HG03280 (cell line): ENCODE measurements around the gene DDX3X.
A peak's percentile ranks its signal among the peaks of the same experiment; 100 is the strongest.

ENCODE experiments used
- ATAC-seq: cut with Tn5 transposase; IDR thresholded peaks from one replicate; pipeline ENCODE4 v1.9.1; 2021; ENCODE audit warnings: mild to moderate bottlenecking, moderate library complexity; ENCODE audit not compliant: unreplicated experiment

DDX3X gene

DNA sequence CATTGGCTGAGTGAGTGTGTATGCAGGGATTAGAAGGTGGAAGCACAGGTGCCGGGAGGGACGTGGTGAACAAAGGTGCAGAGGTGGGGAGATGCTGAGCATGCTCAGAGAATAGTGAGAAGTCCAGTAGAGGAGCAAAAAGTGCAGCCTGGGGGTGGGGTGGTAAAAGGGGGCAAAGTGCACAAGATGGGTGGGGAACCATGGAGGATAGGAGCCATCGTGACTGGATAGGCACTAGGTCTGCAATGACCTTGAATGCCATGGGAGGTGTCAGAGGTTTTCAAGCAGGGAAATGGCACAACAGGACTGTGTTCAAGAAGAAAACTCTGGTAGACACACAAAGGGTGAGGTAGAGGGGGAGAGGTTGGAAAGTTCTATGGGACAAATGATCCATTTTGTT is 6.6 kb upstream of the DDX3X start:
- no peak for ATAC-seq

GRCh38 chrX:41329101-41329500 is 4.9 kb upstream of the DDX3X start:
- no peak for ATAC-seq

DNA sequence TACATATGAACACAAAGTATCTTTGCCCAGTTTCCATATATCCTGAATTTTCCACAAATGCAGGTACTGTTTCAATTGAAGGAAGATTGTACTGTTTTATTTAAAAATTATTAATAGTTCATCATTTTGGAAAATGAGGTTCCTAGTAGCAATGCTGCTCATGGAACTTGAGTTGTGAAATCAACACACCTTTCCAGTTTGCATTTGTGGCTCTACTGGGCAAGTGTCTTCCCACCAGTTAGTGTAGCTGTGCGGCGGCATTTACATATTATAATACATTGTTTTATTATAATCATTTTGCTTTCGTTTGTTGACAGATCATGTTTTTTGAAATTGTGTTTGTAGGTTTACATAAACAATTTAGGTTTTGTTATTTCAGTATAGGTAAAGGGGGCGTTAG is 2.0 kb upstream of the DDX3X start:
- no peak for ATAC-seq

GRCh38 chrX:41332408-41333002 is 1.5 kb upstream of the DDX3X start:
- peak; percentile 11 for ATAC-seq

- ATAC-seq, result peak; percentile 40
Observed at GRCh38 chrX:41333003-41333743, 789 bp upstream of the DDX3X start.

DNA sequence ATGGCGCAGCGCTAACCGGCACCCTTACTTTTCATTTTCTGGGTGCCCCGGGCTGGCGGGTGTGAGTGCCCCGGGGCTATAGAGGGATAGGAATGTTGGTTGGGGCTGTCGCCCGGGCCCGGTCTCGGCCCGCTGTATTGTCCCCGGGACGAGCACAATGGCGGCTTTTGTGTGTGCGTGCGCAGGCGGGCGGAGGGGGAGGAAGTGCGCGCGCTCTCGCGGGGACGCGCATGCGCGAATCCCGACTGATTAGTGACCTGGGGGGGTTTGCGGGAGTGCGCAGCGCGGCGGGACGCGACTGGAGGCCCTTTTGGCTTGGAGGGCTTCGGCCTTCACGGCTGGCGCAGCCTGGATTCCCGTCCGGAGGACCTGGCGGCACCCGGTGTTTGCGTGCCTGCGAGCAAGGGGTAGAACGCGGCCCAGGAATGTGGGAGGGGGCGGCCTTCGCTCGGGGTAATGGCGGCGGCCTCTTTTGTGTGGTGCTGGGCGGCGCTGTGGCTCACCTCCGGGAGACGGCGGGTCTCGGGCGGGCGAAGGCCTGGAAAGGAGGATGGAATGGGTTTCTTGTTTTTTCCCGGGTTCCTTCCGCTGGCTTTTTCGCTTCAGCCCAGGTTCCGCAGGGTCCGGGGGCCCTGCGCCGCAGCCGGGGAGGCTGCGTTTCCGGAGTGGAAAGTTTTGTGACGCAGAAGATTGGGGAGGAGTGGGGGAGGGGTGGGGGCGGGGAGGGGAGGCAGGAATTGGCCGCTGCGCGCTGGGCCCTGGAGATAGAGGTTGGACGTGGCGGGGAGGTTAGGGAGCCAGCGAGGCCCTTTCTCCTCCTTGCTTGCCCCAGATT is 618 bp downstream of the DDX3X start:
- ATAC-seq, result peak; percentile 20

DNA sequence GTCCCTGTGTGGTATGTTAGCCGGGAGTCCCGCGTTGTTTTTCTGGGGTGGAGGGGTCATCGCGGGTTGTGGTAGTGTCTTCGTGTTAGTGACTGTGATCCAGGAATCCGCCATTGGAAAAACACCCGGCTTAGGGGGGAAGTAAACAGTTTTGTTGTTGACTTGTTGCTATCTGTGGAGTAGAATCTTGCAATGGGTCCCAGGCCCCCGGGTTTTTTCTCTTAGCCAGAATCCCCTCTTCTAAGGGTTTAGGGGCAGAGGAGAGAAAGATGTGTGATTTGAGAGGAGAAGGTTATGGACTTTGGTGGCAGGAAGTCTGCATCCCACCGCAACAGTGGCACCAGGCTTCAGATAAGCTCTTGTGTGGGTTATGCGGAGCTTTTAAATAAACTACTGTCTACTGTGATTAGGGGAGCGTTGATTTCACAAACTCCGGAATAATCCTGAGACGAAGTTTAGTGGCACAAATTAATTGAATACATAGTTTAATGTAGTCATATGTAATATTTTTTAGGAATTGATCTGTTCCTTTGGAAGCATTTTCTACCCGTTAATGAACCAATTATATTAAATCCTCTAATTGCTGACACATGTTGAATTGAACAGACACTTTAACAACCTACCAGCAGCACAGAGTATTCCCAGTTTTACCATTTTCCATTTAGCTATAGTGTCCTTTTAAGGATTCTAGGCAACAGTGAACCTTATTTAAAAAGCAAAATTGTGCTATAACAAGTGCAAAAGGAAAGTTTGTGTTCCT is 1.4 kb downstream of the DDX3X start:
- no peak for ATAC-seq

- no peak for ATAC-seq
Observed at GRCh38 chrX:41335958-41336331, 2.0 kb downstream of the DDX3X start.

- no peak for ATAC-seq
Observed at GRCh38 chrX:41336447-41336846, 2.5 kb downstream of the DDX3X start.

DNA sequence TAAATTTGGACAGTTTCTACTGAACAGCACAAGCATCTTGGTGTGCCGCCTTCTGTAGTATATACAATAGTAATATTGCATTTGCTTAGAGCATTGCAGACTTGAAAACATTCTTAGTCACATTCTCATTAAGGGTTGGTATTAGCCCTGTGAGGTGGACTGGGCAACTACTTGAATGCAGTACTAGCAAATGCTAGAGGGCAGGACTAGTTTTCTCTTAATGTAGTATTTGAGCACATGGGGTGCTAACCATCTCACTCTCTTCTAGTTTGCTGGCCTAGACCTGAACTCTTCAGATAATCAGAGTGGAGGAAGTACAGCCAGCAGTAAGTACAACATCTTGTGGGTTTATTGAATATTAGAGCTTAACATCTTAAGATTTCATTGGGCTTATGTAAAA is 3.2 kb downstream of the DDX3X start:
- no peak for ATAC-seq

DNA sequence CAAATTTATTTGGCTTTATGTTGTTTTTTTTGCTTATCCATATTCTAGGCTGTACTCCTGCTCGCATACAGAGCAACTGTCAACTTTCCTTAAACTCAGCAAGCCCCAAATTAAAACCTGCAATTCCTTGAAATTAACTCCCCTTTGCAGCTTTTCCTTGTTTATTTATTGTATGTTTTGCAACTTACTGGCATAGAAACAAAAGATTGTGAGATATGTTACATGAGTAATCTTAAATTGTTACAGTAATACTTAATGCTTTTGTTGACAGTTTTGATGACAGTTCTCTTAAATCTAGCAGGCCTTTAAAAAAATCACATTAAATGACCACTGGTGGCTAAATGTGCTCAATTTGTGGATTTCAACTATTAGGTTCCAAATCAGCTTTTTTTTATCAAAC is 4.5 kb downstream of the DDX3X start:
- ATAC-seq, result no peak

DNA sequence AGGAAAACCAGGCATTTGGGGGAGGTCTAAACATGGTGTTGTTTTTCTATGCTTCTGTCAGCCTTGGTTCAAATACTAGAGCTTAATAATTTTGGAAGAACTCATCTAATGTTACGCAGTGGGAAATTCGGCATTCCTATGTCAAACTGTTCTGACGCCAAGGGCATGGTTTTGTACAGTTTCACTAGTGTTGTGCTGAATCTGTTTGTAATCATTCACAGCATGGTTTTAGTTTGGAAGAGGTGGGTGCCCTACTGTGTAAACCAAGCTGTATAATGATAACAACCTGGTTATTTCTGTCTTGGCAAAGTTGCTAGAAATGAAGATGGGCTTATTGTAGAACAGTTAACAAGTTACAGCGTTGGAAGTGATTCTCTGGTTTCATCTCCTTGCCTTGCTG is 5.2 kb downstream of the DDX3X start:
- ATAC-seq, result no peak

- no peak for ATAC-seq
Observed at GRCh38 chrX:41344053-41344452, 10.1 kb downstream of the DDX3X start.

- ATAC-seq, result no peak
Observed at GRCh38 chrX:41347186-41347585, 13.2 kb downstream of the DDX3X start.

DNA sequence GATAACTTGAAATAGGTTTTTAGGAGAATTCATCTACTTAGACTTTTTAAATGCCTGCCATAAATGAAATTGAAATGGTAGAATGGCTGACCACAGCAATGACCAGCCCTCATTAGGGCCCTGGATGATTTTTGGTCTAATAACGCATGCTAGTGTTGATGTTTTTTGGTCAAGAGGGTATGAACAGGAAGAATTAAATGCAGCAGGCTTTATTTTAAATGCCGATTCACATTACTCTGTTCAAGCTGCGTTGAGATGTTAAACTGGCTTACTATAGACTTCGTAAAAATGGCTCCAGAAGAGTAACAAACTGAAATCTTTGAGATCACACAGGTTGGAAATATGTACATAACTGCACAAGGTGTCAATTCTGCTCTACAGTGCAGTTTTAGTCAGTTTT is 14.6 kb downstream of the DDX3X start:
- ATAC-seq, result no peak

GRCh38 chrX:41350150-41350975 is 16.4 kb downstream of the DDX3X start:
- no peak for ATAC-seq

- no peak for ATAC-seq
Observed at GRCh38 chrX:41350976-41351569, 17.1 kb downstream of the DDX3X start.

GRCh38 chrX:41351923-41352322 is 18.0 kb downstream of the DDX3X start:
- ATAC-seq, result no peak

- no peak for ATAC-seq
Observed at GRCh38 chrX:41352329-41352838, 18.4 kb downstream of the DDX3X start.

DNA sequence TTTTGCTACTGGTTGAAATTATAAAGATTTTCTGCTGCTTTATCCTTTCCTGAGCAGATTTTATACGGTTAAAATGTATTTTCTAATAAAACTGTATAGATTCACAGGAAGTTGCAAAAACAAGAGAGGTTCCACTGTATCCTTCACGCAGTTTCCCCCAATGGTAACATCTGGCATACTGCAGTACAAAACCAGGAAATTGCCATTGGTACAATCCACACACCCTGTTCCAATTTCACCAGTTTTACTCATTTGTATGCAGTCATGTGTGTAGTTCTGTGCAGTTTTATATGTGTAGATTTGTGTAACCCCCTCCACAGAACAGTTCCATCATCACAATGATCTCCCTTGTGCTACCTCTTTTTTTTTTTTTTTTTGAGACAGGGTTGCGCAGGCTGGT is 20.0 kb downstream of the DDX3X start:
- ATAC-seq, result no peak
